SKM-1 (cell line): ENCODE data around the gene BORCS6.

Experiments used
- DNase-seq: peaks from one replicate; lab custom pipeline; 2025; ENCODE audit not compliant: unreplicated experiment; lab: John Stamatoyannopoulos, UW

The BORCS6 gene

DNA sequence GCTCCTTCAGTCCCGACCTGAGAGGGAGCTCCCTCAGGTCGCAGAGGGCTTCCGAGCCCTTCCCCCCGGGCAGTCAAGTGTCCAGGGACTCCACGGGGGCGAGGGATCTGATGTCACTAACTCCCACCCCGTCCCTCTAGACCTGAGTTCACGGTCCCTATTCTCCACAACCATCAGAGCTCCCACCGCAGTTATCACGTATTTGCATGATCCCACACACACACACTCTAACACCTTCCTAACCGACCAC lies 34.1 kb downstream of the BORCS6 start:
- no peak for DNase-seq

DNA sequence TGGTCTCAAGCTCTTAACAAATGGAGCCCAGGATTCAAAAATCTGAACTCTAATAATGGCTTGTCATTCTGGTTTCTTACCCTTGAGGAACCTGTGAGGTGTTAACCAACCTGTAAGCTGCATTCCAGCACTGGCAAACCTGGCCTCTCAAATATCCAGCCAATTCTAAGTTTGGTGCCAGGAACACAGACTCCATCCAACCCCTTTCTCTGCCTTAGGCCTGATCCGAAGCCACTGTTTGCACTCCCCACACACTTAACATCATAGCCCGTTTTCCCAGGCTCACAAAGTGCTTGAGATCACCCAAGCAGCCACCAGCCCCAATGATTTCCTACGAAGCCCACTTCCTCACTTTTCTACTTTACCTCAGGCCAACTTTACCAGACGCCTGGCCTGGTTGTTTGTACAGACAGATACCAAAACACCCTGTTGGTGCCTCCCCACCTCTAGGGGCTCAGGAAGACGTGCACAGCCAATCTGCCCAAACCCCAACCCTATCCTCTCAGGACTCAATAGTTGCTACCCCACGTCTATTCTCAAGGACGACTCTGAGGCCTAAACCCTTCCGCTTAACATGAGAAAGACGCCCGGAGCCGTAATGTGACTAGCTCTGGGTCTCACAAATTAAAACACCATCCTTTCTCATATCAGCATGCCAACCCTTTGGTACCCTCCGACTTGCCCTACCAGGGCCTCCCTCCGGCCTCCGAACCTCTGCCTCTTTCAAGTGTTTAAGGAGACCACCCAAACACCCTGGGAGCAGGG lies 34.6 kb downstream of the BORCS6 start:
- DNase-seq: no peak

DNA sequence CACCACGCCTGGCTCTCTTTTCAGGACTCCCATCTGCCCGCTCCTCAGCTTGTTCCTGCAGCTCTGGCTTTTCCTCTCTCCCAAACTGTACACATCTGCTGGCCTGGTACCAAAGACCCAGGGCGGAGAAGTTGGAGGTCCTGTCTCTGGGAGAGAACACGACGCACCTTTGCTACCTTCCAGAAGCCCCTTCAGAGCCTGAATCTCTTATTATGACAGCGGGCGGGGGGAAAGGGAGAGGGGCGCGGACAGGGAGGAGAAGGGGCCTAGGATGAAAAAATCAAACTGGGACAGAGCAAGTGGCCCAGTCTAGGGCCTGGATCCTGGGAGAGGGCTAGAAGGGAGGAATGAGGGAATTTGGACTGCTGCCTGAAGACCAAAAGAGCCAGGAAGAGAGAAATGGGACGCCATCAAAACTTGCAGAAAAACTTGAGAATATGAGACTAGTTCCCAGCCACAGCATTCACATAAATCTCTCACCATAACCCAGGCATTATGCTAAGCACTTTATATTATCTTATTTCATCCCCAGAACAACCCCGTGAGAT lies 35.3 kb downstream of the BORCS6 start:
- no peak for DNase-seq

DNA sequence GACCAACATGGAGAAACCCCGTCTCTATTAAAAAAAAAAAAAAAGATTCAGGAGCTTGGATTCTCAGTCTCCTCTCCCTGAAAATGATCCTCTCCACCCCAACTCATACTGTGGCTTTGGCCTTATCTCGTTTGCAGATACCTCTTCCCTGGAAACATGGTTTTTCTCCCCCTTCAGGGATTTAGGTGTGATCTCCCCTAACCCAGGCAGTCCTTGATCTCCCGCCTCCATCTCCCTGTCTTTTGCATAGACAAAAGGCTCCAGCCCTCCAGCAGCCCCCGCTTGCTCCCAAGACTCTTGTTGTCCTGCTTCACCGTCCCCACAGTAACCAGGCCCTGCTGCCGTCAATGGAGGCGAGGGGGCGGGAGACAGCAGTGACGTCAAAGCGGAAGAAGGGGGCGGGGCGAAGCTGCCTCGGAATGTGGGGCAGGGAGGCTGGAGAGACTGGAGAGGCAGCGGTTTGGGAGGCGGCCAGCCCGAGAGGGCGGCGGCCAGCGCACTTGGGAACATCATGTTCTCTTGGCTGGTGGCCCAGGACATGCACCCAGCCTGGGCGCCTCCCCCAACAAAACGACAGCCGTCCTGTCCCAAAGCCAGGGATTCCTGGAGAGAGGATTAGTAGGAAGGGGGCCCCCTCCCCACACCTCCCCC lies 35.9 kb downstream of the BORCS6 start:
- DNase-seq: peak; percentile 29

DNA sequence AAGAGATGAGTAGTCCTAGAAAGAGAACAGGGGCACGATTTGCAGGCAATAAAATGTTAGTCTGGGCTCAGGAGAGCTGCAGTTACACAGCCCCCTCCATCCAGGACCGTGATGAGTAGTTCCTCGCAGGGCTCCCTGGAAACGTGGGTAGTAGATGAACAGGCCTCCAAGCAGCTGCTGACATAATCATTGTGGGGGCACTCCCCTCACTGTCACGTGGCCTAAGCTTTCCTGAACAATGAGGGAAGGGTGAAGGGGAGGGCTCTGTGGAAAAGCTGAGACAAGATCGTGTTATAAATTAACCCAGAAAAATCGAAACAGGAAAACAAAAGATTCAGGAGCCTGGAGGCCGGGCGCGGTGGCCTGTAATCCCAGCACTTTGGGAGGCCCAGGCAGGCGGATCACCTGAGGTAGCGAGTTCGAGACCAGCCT lies 36.4 kb downstream of the BORCS6 start:
- DNase-seq: no peak

DNA sequence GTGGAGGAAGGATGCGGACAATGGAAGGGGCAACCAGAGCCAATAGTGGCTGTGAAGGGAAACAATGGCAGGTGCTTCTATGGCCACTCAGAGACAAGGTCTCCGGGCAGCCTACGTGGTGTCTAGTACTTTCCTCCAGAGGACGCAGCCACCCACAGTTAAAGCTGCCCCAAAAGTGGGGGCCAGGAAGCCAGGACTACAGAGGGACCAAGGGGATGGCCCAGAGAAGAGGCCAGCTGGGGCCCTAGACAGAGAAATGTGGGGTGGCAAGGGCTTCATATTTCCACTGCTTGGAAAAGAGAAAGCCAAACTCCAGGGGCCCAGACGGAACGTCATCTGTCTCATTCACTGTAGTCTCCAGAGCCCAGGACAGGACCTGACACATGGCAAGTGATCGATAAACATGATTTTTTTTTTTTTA lies 36.9 kb downstream of the BORCS6 start:
- DNase-seq: no peak

DNA sequence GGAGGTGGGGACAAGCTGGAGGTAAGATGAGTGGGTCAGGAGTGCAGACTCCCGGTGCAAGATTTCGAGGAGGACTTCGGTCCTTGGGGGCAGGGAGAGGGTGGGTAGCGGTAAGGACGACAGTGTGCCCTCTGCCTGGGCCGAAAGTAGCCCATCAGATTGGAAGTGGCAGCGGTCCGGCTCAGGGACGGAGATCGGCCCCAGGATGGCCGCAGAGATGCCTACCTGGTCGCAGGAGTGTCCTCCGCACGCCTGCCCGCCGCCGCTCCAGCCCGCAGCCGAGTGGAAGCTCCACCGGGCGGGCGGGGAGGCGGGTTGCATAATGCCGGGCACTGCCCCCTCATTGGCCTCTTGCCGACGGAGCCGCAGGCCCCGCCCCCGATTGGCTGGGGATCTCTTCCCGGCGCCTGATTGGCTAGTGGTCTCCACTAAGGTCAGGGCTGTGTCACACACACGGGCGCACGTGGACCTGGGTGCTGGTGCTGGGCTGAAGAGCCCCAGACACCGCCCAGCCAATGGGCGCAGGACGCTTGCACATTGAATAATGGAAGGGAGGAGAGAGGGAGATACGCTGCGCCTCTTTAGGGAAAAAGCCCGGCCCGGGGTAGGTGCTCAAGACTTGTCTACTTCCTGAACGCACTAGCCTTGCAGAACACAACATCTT lies 37.7 kb downstream of the BORCS6 start, which contains the start of gene PER1:
Gene PER1, minus strand, starts transcription at position 293 of the 664 bp plus-strand sequence. CDS start 1,698 bp downstream, outside the sequence.
- peak; percentile 57 for DNase-seq

DNA sequence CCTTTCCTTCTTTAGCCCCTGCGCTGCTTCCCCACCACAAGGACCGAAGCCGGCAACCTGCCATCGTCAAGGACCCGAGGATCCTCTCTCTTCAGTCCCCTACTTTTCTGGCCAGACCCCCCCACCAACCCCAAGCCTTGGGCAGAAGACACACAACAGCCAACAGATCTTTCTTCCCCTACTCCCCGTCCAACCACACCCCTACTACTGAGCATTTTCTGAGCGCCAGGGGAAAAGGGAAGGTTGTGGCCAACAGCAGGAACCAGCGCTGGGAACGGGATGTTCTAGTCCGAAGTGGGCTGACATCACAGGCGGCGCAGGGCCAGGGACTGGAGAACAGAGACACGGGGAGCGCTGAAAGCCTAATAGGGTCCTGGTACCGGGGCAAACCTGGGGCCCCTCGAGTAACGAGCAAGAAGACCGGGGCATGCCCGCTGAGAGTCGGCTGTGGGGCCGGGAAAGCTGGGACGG lies 38.3 kb downstream of the BORCS6 start:
- no peak for DNase-seq

DNA sequence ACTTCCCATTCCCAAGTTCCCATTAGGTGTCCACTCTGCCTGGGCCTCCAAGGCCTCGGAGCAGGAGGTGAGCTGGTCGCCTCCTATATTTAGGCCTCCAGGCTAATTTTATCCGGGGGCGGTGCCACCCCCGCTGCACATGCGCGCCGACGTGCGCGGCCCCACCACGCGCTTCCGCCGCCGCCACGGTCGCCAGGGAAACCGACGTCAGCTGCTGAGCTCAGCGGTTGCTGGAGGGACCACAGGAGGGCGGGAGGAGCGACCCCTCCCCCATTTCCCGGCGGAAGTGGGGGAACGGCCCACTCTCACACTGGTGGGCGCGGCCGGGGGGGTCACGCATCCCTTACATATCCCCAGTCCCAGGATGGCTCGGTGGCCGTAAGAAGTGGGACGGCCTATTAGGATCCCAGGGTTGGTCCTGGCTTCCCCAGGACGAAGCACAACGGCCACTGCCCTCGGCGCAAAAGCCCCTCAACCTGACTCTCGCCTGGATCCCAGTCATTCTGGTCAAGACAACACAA lies 38.8 kb downstream of the BORCS6 start:
- DNase-seq: no peak

DNA sequence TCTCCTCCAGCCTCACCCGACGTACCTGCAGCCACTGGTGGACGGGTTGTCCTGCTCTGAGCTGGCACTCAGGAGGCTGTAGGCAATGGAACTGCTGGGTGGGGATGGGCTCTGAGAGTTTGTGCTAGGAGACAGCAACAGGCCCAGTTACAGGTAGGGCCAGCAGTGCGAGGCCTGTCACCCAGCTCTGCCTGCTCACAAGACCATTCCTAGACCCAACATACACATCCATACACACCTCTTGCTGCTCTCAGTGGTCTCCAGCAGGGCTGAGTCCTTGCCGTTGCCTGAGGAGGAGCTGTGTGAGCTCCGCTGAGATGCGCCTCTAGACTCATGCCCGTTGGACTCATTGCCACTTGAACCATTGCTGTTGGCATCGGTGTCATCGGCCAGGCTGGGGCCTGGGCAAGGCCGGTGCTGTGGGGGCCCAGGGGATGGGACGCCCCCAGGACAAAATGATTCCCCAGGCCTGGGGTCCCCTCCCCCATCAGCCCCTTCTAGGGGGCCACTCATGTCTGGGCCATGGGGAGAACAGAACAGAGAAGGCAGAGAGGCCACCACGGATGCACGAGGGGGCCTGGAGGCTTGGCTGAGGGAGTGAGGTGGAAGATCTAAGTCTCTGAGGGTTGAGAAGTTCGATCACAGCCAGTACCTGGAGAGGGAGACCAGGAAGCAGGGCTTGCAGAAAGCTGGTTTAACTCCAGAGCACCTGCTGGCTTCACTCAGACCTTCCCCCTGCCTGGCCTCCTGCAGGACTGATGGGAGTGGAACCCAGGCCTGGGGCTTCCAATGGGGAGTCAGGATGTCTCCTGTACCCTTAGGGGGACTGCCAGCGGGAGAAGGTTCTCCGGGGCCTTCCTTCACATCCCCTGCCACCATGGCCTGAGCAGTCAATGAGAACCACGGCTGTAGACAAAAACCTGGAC lies 39.5 kb downstream of the BORCS6 start:
- no peak for DNase-seq

DNA sequence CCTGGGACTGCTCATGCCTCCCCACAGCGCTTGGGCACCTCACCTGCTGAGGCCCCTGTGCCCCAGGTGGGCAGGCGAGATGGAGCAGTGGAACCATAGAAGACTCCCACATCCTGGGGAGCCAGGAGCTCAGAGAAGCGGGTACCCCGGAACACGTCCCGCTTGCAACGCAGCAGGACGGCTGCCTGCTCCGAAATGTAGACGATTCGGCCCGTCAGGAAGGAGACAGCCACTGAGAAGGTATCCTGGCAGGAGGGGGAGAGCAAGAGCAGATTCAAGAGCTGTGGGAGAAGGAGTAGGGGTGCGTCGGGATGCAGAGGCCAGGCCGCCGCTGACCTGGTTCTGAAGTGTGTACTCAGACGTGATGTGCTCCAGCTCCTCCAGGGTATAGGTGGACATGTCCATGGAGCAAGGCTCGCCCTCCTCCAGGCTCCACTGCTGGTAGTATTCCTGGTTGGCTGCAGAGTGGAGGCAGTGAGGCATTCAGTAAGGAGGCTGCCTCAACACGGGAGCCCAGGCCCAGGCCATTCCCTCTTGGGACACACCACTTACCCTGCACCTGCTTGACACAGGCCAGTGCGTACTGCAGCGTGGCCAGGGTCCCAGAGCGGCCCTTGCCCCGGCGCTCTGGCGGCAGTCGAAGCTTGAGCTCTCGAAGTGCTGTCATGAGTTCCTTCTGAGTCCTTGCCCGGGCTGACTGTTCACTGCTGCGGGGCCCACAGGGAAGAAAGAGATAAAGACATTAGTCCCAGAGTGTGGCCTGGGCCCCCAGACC lies 40.4 kb downstream of the BORCS6 start:
- no peak for DNase-seq

DNA sequence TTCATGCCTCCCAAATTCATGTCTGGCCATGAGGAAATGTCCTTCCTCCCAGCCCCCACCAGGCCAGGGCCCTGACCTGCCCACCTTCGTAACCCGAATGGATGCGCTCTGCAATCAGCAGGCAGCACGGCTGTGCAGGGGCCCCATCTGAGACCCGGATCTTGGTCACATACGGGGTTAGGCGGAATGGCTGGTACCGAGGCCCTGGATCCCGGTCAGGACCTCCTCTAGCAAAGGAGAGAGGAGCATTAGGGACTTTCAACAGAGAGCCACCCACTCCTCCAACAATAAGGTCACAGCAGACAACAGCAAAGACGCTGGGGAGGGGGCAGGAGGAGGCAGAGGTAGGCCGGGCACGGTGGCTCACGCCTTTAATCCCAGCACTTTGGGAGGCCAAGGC lies 41.4 kb downstream of the BORCS6 start:
- no peak for DNase-seq

DNA sequence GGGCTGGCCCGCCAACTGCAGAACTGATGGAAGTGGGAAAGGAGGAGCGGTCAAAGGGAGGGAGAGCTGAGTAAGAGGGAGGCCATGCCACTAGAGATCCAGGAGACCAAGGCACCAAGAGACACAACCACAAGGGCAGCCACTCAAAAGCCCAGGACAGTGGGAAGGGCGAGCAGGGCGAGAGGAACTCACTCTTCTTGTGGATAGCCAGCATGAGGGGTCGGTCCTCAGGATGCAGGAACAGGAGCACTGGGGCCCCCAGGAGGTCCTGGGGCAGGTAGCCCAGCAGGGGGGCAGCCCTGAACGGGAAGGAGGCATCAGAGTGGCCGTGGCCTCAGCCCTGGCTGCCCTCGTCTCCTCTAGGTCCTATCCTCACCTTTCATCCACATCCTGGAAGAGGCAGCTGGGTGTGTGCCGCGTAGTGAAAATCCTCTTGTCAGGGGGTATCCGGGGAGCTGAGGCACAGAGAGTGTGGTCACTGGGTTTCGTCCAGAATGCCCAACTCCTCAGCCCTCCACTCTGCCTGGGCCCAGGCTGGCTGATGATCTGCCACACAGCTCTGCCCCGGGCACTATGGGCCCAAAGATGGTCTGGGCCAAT lies 42.1 kb downstream of the BORCS6 start:
- DNase-seq: no peak

DNA sequence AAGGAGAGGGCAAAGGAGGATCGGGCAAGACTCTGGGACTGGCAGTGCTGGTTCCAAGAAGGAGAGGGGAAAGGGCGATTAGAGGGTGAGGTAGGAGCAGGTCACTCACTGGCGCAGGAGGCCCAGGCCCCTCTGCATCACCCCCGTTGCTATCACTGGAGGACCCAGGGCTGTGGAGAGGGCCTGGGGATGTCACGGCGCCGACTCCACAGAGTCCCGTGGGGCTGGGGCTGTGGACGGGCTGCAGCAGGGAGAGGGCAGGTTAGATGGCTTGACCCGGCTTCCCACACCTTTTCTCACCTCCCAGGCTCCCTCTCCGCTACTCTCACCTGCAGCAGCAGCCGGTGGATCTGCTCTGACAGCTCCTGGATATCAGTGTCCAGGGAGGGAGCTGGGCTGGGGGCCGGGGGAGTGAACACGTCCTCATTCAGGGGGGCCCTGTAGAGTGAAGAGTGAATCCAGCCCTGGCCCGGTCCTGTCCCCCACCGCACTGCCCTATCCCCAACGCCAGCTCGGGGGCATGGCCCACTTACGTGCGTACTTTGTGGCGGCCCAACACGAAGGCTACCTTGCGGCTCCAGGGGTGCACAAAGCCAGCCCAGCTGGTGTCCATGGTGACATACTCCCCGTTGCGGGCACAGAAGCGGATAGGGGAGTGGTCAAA lies 42.7 kb downstream of the BORCS6 start:
- no peak for DNase-seq

DNA sequence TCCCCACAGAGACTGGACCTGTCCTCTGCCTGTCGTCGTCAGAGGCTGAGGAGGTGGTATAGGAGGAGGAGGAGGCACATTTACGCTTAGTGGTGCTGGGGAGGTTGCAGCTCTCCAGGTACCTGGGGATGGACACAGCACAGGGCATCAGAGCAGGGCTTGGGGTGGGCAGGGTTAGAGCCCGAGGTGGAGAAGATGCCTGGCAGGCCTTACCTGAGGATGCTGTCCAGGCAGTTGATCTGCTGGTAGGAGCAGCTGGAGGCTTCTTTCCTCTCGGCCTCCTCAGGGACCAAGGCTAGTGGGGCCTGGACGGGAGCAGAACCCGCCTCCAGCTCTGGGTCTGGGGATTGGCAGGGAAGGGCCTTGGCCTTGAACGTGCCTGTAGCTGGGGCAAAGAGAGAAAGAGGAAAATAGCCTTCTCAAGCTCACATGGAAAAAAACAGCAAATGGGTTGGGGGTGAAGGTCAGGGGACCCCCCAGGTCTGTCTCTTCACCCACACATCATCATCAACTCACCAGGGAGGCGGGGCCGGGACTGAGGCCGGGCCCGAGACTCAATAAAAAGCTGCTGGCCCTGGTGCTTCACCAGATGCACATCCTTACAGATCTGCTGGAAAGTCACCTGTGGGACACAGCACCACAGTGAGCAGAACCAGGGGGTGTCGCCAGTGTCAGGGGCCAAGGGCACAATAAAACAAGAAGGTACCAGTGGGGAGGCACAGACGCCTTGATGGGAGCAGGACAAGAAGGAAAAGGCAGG lies 43.4 kb downstream of the BORCS6 start:
- DNase-seq: no peak

DNA sequence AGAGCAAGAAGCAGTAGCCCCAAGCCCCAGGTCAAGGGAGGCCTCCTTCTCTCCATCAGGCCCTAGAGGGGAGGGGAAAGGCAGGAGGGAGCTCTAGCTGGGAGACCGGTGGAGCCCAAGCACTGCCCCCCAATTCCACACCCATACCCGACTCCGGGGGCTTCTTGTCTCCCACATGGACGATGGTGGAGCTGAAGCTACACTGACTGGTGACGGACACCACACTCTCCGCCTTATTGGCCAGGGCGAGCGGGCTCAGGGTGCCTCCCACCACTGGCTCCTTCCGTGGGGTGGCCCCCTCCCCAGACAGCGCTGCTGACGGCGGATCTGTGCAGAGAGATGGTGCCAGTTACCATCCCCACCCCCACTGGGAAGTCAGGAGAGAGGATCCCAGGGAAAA lies 44.2 kb downstream of the BORCS6 start:
- no peak for DNase-seq

DNA sequence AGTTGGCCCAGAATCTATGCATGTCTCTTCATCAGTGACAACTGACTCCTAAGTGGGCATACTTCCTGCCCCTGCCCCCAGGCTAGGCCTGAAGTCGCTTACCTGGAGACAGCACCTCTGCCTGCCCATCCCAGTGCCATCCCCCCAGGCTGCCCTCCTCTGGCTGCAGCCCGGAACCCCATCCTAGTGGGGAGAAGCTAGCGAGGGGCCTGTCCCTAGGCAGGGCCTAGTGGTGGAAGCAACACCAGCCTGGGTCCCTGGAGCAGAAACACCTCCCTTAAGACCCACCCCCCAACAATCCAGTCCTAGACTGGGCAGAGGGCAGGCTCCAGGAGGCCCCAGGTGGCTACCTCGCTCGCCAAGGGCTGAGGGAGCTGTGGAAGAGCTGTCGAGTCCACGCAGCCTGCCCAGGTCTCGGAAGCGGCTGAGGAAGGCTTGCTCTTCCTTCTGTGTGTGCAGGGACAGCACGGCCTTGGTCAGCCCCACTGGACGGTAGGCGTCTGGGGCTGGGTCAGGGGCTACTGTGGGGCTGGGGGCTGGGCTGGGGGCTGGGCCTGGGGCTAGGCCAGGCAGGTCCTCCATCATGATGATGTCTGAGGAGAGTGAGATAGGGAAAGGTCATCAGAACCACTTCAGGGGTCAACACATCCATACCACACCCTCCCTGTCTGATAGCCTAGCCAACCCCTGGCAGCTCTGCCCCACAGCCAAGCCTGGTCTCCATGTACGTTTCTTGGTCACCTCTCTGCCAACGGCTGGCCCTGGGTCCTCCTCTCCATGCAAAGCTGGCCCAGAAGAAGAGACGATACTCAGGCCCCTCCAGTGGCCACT lies 45.4 kb downstream of the BORCS6 start:
- no peak for DNase-seq
